ENCODE data around the gene PSIP1.

- TF ChIP-seq CTCF (IDR thresholded peaks at IDR 0.05; ENCODE audit: low read depth, low read length, poor library complexity, severe bottlenecking) (no peak), EZH2phosphoT487 (IDR thresholded peaks at IDR 0.05; ENCODE audit: borderline replicate concordance, low read length) (no peak)
These were observed 77.6 kb downstream of the PSIP1 start for GRCh38 chr9:15433191-15433590.
